HFF-Myc (cell line): ENCODE data around the gene USP36.
"Not testable (repeated sequence)": the region's sequence is repeated elsewhere in the genome, so short reads cannot be mapped to it uniquely, and the experiment has no call there.

Experiments used
- DNase-seq: peaks from one replicate; pipeline ENCODE4 v3.0.0-alpha.2; 2011; ENCODE audit warnings: low read depth; ENCODE audit errors: extremely low read depth
- H3K4me3 ChIP-seq: replicated peaks from 2 replicates; pipeline ENCODE4 v1.5.1; 2011; ENCODE audit warnings: low read depth, mild to moderate bottlenecking, control low read depth, low read length
- TF ChIP-seq, protein P1 (sequence below): IDR thresholded peaks from 2 replicates; pipeline ENCODE4 v1.5.1; 2012; ENCODE audit warnings: mild to moderate bottlenecking, low read depth, low read length, control low read depth; ENCODE audit errors: missing control alignments

USP36 gene

DNA sequence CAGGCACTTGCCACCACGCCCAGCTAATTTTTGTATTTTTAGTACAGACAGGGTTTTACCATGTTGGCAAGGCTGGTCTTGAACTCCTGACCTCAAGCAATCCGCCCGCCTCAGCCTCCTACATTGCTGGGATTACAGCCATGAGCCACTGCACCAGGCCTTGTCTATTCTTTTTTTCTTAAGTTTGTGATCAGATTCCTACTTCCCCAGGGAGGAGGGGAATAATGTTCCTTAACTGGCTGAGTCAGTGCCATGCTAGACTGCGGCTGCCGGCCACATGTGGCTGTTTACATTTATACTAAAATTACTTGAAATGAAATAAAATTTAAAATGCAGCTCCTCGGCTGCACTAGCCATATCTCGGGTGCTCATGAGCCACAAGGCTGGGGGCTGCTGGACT lies 27.8 kb upstream of the USP36 start:
- H3K4me3 ChIP-seq: no peak overlapping the region
- TF ChIP-seq, protein P1, sequence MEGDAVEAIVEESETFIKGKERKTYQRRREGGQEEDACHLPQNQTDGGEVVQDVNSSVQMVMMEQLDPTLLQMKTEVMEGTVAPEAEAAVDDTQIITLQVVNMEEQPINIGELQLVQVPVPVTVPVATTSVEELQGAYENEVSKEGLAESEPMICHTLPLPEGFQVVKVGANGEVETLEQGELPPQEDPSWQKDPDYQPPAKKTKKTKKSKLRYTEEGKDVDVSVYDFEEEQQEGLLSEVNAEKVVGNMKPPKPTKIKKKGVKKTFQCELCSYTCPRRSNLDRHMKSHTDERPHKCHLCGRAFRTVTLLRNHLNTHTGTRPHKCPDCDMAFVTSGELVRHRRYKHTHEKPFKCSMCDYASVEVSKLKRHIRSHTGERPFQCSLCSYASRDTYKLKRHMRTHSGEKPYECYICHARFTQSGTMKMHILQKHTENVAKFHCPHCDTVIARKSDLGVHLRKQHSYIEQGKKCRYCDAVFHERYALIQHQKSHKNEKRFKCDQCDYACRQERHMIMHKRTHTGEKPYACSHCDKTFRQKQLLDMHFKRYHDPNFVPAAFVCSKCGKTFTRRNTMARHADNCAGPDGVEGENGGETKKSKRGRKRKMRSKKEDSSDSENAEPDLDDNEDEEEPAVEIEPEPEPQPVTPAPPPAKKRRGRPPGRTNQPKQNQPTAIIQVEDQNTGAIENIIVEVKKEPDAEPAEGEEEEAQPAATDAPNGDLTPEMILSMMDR: no peak
- peak; percentile 83 for DNase-seq

DNA sequence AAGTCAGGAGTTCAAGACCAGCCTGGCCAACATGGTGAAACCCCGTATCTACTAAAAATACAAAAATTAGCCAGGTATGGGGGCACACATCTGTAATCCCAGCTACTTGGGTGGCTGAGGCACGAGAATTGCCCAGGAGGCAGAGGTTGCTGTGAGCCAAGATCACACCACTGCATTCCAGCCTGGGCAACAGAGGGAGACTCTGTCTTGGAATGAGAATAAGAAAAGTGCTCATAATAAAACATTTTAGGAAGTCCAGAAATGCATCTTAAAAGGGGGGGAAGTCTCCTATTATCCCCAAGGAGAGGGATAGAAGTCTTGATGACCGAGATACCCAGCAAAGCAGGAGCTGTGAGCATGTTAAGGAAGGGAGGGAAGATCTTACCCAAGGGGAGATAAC lies 26.4 kb upstream of the USP36 start:
- not testable (repeated sequence) for DNase-seq

DNA sequence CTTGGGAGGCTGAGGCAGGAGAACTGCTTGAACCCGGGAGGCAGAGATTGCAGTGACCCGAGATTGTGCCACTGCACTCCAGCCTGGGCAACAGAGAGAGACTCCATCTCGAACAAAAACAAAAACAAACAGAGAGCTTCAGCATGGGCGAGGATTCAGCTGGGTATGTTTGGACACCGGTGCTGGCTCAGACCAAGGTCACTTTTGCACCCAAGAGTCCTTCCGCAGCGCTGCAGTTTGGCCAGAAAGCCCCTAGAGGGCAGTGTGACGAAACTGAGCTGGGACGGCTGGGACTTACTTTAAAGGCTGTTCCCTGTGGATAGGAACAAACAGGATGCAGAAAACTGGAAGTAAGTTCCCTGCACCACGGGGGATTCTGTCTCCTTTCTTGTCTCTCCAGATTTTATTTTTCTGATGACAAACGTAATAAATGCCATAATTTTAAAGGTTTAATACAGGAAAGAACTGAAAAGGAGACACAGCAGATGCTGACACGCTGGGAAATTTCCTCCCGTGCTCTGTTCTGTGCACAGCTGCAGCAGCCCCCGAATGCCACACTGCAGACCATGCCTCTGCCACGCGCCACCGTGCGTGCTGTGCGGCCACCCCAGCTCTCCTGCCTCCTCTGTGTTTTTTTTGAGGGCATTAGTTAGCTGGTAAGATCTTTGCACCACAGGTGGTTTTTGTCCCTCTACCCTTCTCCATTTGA lies 25.2 kb upstream of the USP36 start:
- peak; percentile 58 for DNase-seq
- TF ChIP-seq, protein P1: peak; percentile 92
- no peak overlapping the region for H3K4me3 ChIP-seq

More for the DNA sequence above, 26.4 kb upstream of the USP36 start:
- H3K4me3 ChIP-seq: not testable (repeated sequence)

DNA sequence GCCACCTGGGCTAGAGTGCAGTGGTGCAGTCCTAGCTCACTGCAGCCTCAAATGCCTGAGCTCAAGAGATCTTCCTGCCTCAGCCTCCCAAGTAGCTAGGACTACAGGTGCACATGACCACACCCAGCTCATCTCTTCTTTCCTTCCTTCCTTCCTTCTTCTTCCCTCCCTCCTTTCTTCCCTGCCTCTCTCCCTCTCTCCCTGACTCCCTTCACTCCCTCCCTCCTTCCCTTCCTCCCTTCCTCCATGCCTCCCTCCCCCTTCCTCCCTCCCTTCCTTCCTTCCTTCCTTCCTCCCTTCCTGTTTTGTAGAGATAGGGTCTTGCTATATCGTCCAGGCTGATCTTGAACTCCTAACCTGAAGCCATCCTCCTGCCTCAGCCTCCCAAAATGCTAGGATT lies 23.5 kb upstream of the USP36 start:
- no peak for DNase-seq
- H3K4me3 ChIP-seq: no peak overlapping the region
- TF ChIP-seq, protein P1: no peak

DNA sequence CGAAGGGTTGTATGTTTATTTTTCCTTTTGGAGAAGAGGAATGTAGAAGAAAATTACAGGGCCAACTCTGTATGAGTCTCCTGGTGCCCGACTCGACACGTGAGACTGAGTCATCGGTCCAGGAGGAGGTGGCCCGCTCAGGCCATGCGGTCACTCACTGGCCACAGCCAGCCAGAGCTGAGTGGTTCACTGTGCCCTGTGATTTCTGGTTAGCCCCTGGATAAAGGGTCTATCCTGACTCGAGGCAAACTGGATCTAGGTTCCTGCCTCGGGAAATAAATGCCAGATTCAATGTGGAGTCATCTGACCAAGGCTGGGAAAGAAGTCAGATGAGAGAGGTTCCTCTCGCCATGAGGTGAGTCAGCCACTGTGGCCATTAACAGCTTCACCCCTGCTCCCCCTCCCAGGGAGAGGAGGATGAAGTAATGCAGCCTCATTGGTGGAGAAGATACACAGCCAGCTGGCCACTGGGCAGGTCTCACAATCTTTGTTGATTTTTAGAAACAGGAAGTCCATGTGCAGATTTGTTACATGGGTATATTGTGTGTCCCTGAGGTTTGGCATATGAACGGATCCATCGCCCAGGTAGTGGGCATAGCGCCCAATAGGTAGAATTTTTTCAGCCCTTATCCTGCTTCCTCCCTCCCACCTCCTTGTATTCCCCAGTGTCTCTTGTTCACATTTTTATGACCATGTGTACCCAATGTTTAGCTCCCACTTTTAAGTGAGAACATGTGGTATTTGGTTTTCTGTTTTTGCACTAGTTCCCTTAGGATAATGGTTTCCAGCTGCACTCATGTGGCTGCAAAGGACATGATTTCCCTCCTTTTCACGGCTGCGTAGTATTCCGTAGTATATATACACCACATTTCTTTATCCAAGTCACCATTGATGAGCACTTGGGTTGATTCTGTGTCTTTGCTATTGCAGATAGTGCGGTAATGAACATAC lies 21.7 kb upstream of the USP36 start:
- H3K4me3 ChIP-seq: no peak overlapping the region; the same call in 1 of the 2 replicates

DNA sequence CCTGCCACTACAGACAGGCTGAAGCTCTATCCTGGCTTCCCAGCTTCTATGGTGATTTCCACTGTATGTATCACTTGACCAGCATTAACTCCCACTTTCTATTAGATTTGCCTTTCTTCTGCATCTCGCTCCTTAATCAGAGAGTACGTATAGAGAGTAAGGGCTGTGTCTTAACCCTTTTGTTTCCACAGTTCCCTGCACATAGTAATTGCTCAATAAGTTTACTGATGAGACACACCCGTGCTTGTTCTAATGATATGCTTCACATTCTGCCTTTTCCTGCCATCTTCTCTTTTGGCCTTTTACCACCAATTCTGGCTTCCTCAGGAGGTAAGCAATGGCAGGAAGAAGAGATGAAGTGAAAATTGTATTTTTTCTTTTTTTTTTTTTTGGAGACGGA lies 20.6 kb upstream of the USP36 start:
- H3K4me3 ChIP-seq: no peak overlapping the region
- no peak for DNase-seq
- TF ChIP-seq, protein P1: no peak

More for the DNA sequence above, 21.7 kb upstream of the USP36 start:
- DNase-seq: peak; percentile 95
- TF ChIP-seq, protein P1: no peak

DNA sequence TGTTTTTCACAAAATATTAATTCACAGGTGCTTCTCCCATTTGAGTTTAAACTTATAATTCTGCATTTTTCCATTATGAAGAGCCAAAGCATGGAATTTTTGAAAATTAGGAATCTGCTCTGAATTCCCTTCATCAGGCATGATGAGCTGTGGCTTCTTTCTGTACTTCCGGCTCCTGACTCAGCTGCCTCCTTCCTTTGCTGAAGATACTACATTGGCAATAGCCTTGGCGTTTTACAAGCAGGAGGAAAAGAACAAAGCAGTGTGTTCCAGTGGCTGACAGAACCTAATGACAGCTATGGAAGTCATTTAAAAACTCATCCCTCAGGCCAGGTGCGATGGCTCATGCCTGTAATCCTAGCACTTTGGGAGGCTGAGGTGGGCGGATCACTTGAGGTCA lies 18.4 kb upstream of the USP36 start:
- TF ChIP-seq, protein P1: no peak
- H3K4me3 ChIP-seq: no peak overlapping the region
- DNase-seq: no peak
